Astrocyte (in vitro differentiated cells and primary cell): ENCODE data around the gene CLN3. TPM values are rescaled to one million over a fixed set of nuclear protein-coding genes. Genes with fewer than 3 reads are reported as not detected.

ENCODE experiments used
- DNase-seq: peaks from one replicate; pipeline ENCODE4 v3.0.0-alpha.2; 2010; ENCODE audit warnings: low read depth
- FAIRE-seq: peaks from 2 replicates; lab custom pipeline; 2011; peaks lifted over from hg19 to GRCh38; lab: Jason Lieb, UNC
- H2AFZ ChIP-seq: 2 replicates; pipeline ENCODE4 v1.6.0; 2012; ENCODE audit warnings: low read depth, low read length, inconsistent platforms
- H3K27ac ChIP-seq: 2 replicates; pipeline ENCODE4 v1.5.1; 2011; ENCODE audit warnings: low read depth, low read length, inconsistent platforms
- H3K27me3 ChIP-seq: 2 replicates; pipeline ENCODE4 v1.6.0; 2011; ENCODE audit warnings: low read length, inconsistent platforms; ENCODE audit not compliant: insufficient read depth
- H3K36me3 ChIP-seq: 2 replicates; pipeline ENCODE4 v1.5.1; 2011; ENCODE audit warnings: low read length, inconsistent platforms; ENCODE audit not compliant: insufficient read depth
- H3K4me1 ChIP-seq: 2 replicates; pipeline ENCODE4 v1.5.1; 2011; ENCODE audit warnings: low read length, inconsistent platforms; ENCODE audit not compliant: insufficient read depth
- H3K4me2 ChIP-seq: 2 replicates; pipeline ENCODE4 v1.6.0; 2012; ENCODE audit warnings: low read length, inconsistent platforms
- H3K4me3 ChIP-seq: 2 replicates; pipeline ENCODE4 v1.5.1; 2011; ENCODE audit warnings: low read depth, mild to moderate bottlenecking, low read length, inconsistent platforms; ENCODE audit not compliant: insufficient read depth
- H3K79me2 ChIP-seq: 2 replicates; pipeline ENCODE4 v1.6.0; 2012; ENCODE audit warnings: mild to moderate bottlenecking, low read length, inconsistent platforms; ENCODE audit not compliant: insufficient read depth
- H3K9ac ChIP-seq: 2 replicates; pipeline ENCODE4 v1.6.0; 2012; ENCODE audit warnings: mild to moderate bottlenecking, low read length, inconsistent platforms
- H3K9me3 ChIP-seq: 2 replicates; pipeline ENCODE4 v1.5.1; 2012; ENCODE audit warnings: low read depth, mild to moderate bottlenecking, low read length, inconsistent platforms; ENCODE audit not compliant: insufficient read depth
- H4K20me1 ChIP-seq: 2 replicates; pipeline ENCODE4 v1.6.0; 2012; ENCODE audit warnings: low read length, inconsistent platforms; ENCODE audit not compliant: insufficient read depth
- H3K27ac Mint-ChIP-seq: one replicate; pipeline ENCODE4 v1.8.0; 2021; ENCODE audit warnings: mild to moderate bottlenecking, mixed read lengths; ENCODE audit not compliant: unreplicated experiment
- H3K27me3 Mint-ChIP-seq: one replicate; pipeline ENCODE4 v1.8.0; 2021; ENCODE audit warnings: low read depth, mixed read lengths; ENCODE audit not compliant: unreplicated experiment
- H3K36me3 Mint-ChIP-seq: one replicate; pipeline ENCODE4 v1.8.0; 2021; ENCODE audit warnings: low read depth, mixed read lengths; ENCODE audit not compliant: unreplicated experiment
- H3K4me1 Mint-ChIP-seq: one replicate; pipeline ENCODE4 v1.8.0; 2021; ENCODE audit warnings: low read depth, mixed read lengths; ENCODE audit not compliant: unreplicated experiment
- H3K4me3 Mint-ChIP-seq: one replicate; pipeline ENCODE4 v1.8.0; 2021; ENCODE audit warnings: mild to moderate bottlenecking, moderate library complexity, mixed read lengths; ENCODE audit not compliant: unreplicated experiment
- H3K9me3 Mint-ChIP-seq: one replicate; pipeline ENCODE4 v1.8.0; 2021; ENCODE audit warnings: mild to moderate bottlenecking, mixed read lengths; ENCODE audit not compliant: unreplicated experiment
- CTCF ChIP-seq: IDR thresholded peaks from 2 replicates; pipeline ENCODE4 v1.5.1; 2011; ENCODE audit warnings: low read depth, mild to moderate bottlenecking, inconsistent platforms, low read length, moderate library complexity; ENCODE audit not compliant: insufficient read depth
- EZH2 ChIP-seq: IDR thresholded peaks from 2 replicates; pipeline ENCODE4 v1.6.1; 2012; ENCODE audit warnings: mild to moderate bottlenecking, low read length, inconsistent platforms; ENCODE audit not compliant: insufficient read depth
- total RNA-seq: library from RNA; stranded (reverse); gene quantifications from 2 replicates; pipeline ENCODE4 v1.2.1, GENCODE V29; 2021

Gene CLN3
- total RNA-seq, 1 donor from 2014 or later, result 26.0 TPM

GRCh38 chr16:28532940-28533647 lies 41.2 kb upstream of the CLN3 start:
- no peak overlapping the region for H3K9ac ChIP-seq
- H4K20me1 ChIP-seq, result no peaks in the 10 kb centered on the region
- no peak overlapping the region for H3K27ac ChIP-seq
- peaks cover 5% of the 10 kb centered on the region for H3K27me3 Mint-ChIP-seq
- H3K36me3 ChIP-seq, result no peaks in the 10 kb centered on the region
- H3K4me3 Mint-ChIP-seq, result no peak overlapping the region
- no peak for DNase-seq
- no peak overlapping the region for H3K4me3 ChIP-seq
- H3K79me2 ChIP-seq, result peaks cover 3% of the 10 kb centered on the region
- TF ChIP-seq CTCF (no peak), EZH2 (no peak)
- H3K27ac Mint-ChIP-seq, result no peak overlapping the region
- no peak overlapping the region for H3K4me2 ChIP-seq
- H3K36me3 Mint-ChIP-seq, result peaks cover 15% of the 10 kb centered on the region
- no peaks in the 10 kb centered on the region for H3K27me3 ChIP-seq
- H3K4me1 Mint-ChIP-seq, result peaks cover 2% of the 10 kb centered on the region
- no peaks in the 10 kb centered on the region for H3K9me3 ChIP-seq
- peaks cover 5% of the 10 kb centered on the region for H3K9me3 Mint-ChIP-seq
- H2AFZ ChIP-seq, result no peak overlapping the region
- FAIRE-seq, result no peak
- no peaks in the 10 kb centered on the region for H3K4me1 ChIP-seq

DNA sequence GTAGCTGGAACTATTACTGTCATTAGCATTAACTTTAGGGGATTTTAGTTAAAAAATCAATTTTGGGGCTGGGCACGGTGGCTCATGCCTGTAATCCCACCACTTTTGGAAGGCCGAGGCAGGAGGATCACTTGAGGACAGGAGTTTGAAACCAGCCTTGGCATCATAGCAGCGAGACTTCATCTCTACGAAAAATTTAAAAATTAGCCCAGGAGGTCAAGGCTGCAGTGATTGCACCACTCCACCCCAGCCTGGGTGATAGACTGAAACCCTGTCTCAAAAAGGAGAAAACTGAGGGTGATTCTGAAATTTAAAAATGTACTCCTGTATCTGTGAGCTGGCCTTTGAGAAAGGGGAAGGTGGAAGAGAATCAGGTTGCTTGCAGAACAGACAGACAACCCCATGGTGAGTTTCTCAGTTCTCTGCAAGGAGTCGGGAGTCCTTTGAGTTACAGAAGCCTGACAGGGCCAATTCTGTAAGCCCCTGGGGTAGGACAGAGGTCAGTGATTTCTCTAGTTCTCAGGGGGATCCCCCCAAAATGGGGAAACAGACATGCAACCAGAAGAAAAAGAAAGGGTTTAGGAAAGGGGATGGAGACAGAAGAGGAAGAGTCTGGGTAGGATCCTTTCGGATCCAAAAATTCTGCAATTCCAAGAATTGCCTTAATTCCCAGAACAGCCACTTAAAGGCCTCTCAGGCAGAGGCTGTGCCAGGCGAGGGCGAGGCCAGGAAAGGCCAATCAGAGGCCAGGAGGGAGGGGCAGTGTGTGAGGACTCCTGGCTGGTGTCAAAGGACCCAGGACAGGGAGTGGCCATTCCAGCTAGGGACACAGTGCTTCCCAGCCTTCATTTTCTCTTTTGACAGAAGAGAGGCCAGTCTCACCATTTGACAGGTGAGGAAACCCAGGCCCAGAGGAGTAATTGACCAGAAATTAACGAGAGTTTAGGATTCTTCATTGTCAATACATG lies 40.2 kb upstream of the CLN3 start:
- Mint-ChIP-seq H3K27me3 (no peaks in the 10 kb centered on the region), H3K27ac (no peak overlapping the region), H3K36me3 (peaks cover 10% of the 10 kb centered on the region), H3K4me1 (no peaks in the 10 kb centered on the region), H3K4me3 (no peak overlapping the region), H3K9me3 (no peaks in the 10 kb centered on the region)
- Histone ChIP-seq H3K27ac (no peak overlapping the region), H4K20me1 (no peaks in the 10 kb centered on the region), H2AFZ (no peak overlapping the region), H3K9me3 (no peaks in the 10 kb centered on the region), H3K79me2 (no peaks in the 10 kb centered on the region), H3K9ac (no peak overlapping the region), H3K4me2 (no peak overlapping the region), H3K36me3 (no peaks in the 10 kb centered on the region), H3K27me3 (no peaks in the 10 kb centered on the region), H3K4me3 (no peak overlapping the region), H3K4me1 (no peaks in the 10 kb centered on the region)
- FAIRE-seq (no peak), DNase-seq (no peak)
- TF ChIP-seq EZH2, result no peak
- TF ChIP-seq CTCF, result no peak
